GM19023 (cell line): ENCODE results near the gene ZNF711.
"Not testable (repeated sequence)": the region's sequence is repeated elsewhere in the genome, so short reads cannot be mapped to it uniquely, and the experiment has no call there.

ENCODE experiments used
- ATAC-seq: cut with Tn5 transposase; IDR thresholded peaks from one replicate; pipeline ENCODE4 v1.9.1; 2021; ENCODE audit warnings: mild to moderate bottlenecking, moderate library complexity; ENCODE audit not compliant: unreplicated experiment

Gene ZNF711

DNA sequence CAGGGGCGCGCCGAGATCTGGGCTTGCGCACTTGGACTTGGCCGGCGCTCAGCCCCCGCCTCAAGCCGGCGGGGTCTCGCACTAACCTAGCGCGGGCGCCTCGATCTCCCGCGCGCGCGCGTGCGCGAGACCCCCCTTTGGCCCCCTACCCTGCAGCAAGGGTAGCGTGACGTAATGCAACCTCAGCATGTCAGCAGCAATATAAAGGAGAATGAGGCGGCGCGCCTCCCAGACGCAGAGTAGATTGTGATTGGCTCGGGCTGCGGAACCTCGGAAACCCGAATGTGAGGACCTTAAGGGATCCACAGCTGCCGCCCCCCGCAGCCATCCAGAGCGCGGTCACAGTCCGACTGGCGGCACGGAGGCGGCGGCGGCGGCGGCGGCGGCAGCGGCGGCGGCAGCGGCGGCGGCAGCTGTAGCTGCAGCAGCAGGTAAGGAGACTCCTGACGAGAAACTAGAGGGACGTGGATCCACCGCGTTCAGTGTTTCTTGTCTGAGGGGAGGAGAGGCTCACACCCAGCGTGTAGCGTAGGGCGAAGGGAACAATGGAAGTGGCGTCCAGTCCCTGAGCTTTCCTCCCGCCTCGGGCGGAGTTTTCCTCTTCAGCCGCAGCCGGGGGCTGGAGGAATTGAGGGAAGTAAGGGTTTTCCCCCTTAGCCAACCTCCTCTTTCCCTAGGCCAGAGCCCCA is at the start of gene ZNF711, which contains the start of gene SATL1:
Gene ZNF711 (plus strand): TSS at position 231 of the 689 bp plus-strand sequence. CDS start 3,582 bp downstream, outside the sequence.
Gene SATL1 (minus strand): TSS at position 19 of the 689 bp plus-strand sequence. CDS start 134,811 bp downstream, outside the sequence.
- peak; percentile 53 for ATAC-seq

- no peak for ATAC-seq
These were observed 47.5 kb upstream of the ZNF711 start for GRCh38 chrX:85196319-85196718.

GRCh38 chrX:85203461-85203970 is 40.3 kb upstream of the ZNF711 start:
- no peak for ATAC-seq

DNA sequence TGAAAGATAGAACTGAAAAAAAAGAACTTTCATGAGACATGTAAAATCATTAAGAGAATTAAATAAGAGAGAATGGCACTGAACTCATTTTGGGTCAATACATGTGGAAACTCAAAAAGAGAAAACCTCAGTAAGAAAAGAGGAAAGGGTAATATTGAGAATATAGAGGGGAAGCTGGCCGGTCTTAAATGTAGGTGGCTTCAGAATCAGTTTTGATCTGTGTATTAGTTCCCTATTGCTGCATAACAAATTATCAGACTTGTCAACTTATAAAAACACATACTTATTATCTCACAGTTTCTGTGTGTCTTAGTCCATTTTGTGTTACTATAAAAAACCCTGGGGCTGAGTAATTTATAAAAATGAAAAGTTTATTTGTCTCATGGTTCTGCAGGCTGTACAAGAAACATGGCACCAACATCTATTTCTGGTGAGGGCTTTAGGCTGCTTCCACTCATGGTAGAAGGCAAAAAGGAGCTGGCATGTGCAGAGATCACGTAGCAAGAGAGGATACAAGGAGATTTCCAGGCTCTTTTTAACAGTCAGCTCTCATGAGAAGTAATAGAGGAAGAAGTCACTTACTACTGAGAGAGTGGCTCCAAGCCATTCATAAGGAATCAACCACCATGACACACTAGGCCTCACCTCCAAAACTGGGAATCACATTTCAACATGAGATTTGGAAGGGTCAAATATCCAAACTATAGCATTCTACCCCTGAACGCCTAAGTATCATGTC is 29.8 kb upstream of the ZNF711 start:
- ATAC-seq: no peak

DNA sequence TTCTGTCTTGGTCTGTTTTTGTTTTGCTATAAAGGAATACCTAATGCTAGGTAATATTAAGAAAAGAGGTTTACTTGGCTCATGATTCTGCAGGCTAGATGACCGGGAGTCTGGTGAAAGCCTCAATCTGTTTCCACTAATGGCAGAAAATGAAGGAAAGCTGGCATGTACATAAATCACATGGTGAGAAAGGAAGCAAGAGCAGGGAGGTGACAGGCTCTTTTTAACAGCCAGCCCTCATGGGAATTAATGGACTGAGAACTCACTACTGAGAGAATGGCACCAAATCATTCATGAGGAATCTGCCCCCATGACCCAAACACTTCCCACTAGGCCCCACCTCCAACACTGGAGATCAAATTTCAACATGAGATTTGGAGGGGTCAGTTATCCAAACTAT is 27.8 kb upstream of the ZNF711 start:
- ATAC-seq: no peak

- no peak for ATAC-seq
These were observed 22.4 kb upstream of the ZNF711 start for GRCh38 chrX:85221361-85221760.

- ATAC-seq: no peak
These were observed 20.4 kb upstream of the ZNF711 start for GRCh38 chrX:85223359-85223758.

DNA sequence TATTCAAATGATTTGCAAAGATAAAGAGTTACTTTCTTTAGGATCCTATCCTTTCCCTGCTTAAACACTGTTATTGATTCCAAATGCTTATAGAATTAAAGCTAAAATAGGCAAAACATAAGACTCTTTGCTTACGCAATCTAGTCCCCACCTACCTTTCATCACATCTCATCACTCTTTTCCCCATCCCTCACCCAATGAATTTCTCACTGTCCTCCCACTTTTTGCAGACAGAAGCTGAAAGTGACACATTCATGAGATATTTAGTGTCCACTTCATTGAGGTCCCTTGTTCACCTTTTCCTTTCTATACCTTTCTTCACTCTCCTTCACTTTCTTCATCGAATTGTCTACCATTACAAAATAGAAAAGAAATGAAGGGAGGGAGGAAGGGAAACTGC is 636 bp upstream of the ZNF711 start:
- ATAC-seq: no peak

GRCh38 chrX:85244450-85245211 is 840 bp downstream of the ZNF711 start:
- ATAC-seq: peak; percentile 44

- ATAC-seq: not testable (repeated sequence)
These were observed 41.5 kb downstream of the ZNF711 start for GRCh38 chrX:85285286-85285685.

DNA sequence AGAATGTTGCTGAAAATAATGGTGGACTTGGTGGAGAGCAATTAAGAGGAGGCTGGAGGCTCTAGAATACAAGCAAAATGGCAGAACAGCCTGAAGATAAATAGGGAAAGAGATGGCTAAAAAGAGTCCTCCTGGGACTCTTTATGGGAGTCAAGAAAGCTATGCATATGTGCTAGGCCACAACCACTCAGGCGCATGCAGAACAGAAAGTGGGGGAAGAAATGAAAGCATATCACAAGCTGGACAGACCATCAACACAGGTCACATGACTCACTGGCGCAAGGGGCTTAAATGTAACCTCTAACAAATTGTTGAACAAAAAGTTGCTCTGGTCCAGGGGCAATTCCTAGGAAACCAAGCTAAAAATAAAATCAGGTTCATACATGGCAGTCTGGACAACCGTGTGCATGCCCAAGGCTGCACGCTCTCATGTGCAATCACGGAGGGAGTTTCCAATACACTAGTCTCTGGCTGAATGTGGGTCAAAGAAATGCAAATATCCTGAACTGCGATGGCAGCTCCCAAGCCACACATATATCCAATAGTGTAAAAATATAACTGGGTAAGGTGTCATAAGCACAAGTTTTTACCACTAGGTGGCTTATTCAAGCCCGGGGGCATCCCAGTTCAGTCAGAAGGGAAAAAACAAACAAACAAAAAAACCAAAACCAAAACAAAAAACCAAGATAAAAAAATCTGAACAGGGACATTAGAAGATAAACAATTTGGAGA is 45.4 kb downstream of the ZNF711 start:
- no peak for ATAC-seq

DNA sequence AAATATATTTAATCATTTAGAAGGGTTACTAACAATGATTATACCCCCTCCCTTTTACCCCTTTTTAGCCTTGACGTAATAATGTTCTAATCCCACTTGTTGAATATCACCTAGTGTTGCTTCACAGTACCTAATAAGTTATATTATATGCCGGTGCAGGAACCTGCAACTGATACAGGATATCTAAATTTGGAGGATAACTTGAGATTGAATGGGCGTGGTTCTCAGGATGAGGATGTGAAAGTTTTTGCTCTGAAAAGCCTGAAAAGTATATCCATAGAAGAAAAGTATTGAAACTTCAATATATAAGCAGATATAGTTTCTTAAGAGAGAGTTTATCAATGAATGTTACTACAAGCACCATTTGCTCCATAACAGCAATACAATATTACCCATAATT is 59.8 kb downstream of the ZNF711 start:
- no peak for ATAC-seq

GRCh38 chrX:85309717-85310116 is 65.9 kb downstream of the ZNF711 start:
- ATAC-seq: no peak

GRCh38 chrX:85311348-85311747 is 67.6 kb downstream of the ZNF711 start:
- ATAC-seq: not testable (repeated sequence)
